Central memory CD8-positive, alpha-beta T cell (primary cell): ENCODE results near the gene TSPEAR.
A peak's percentile ranks its signal among the peaks of the same experiment; 100 is the strongest.

Experiments used
- ATAC-seq: fragments of 150-1000 bp; cut with Tn5 transposase; replicated peaks from 2 replicates; pipeline ENCODE4 v1.10.0; 2022; ENCODE audit warnings: mild to moderate bottlenecking, moderate FRiP score, moderate number of reproducible peaks; ENCODE audit not compliant: poor library complexity, severe bottlenecking; ENCODE audit errors: extremely low read depth
- DNase-seq, 2 donors: peaks; one replicate each; pipeline ENCODE4 v3.0.0; 2021; ENCODE audit warnings: low spot score in 2 of 2
- H3K27ac Mint-ChIP-seq: one replicate; pipeline ENCODE4 v1.8.0; 2022; ENCODE audit warnings: low read depth, mild to moderate bottlenecking, moderate library complexity, mixed read lengths
- H3K27me3 Mint-ChIP-seq: one replicate; pipeline ENCODE4 v1.8.0; 2022; ENCODE audit warnings: mixed read lengths
- H3K36me3 Mint-ChIP-seq: one replicate; pipeline ENCODE4 v1.8.0; 2022; ENCODE audit warnings: mild to moderate bottlenecking, moderate library complexity, mixed read lengths; ENCODE audit not compliant: insufficient read depth
- H3K4me1 Mint-ChIP-seq: one replicate; pipeline ENCODE4 v1.8.0; 2022; ENCODE audit warnings: mixed read lengths
- H3K4me3 Mint-ChIP-seq: one replicate; pipeline ENCODE4 v1.8.0; 2022; ENCODE audit warnings: mild to moderate bottlenecking, moderate library complexity, mixed read lengths
- H3K9me3 Mint-ChIP-seq: one replicate; pipeline ENCODE4 v1.8.0; 2022; ENCODE audit warnings: mixed read lengths

TSPEAR gene

GRCh38 chr21:44626262-44626661 lies 85.1 kb downstream of the TSPEAR start:
- Mint-ChIP-seq H3K36me3 (peaks cover 5% of the 10 kb centered on the region), H3K27me3 (no peaks in the 10 kb centered on the region), H3K27ac (peak overlapping the region; percentile 75), H3K4me3 (peak overlapping the region; percentile 32), H3K4me1 (peaks cover 63% of the 10 kb centered on the region), H3K9me3 (peaks cover 44% of the 10 kb centered on the region)
- ATAC-seq = peak; percentile 94
- DNase-seq = peak in 1 of 2 donors; percentile 41

- no peak for ATAC-seq
- H3K27me3 Mint-ChIP-seq = no peaks in the 10 kb centered on the region
- H3K4me3 Mint-ChIP-seq = peak overlapping the region; percentile 32
- peak overlapping the region; percentile 75 for H3K27ac Mint-ChIP-seq
- H3K36me3 Mint-ChIP-seq = peaks cover 5% of the 10 kb centered on the region
- no peak for DNase-seq
- H3K9me3 Mint-ChIP-seq = peaks cover 41% of the 10 kb centered on the region
- H3K4me1 Mint-ChIP-seq = peaks cover 60% of the 10 kb centered on the region
Measured at GRCh38 chr21:44625756-44626155, 85.6 kb downstream of the TSPEAR start.

DNA sequence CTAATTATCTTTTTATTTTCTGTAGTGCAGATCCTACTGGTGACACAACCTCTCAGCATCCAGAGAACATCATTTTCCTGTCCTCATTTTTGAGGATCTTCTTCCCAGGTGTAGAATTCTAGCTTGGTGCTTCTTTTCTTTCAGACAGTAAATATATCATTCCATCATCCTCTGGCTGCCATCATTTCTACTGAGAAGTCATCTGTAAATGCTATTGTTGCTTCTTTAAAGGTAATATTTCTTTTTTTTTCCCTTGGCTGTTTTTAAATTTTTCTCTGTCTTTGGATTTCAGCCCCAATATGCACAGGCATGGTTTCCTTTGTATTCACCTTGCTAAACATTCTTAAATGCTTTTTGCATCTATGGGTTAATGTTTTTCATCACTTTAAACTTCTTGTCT lies 87.8 kb downstream of the TSPEAR start:
- ATAC-seq (no peak), DNase-seq (no peak)
- Mint-ChIP-seq H3K27ac (no peak overlapping the region), H3K36me3 (peaks cover 10% of the 10 kb centered on the region), H3K27me3 (no peaks in the 10 kb centered on the region), H3K4me1 (peaks cover 66% of the 10 kb centered on the region), H3K9me3 (peaks cover 47% of the 10 kb centered on the region), H3K4me3 (no peak overlapping the region)

DNA sequence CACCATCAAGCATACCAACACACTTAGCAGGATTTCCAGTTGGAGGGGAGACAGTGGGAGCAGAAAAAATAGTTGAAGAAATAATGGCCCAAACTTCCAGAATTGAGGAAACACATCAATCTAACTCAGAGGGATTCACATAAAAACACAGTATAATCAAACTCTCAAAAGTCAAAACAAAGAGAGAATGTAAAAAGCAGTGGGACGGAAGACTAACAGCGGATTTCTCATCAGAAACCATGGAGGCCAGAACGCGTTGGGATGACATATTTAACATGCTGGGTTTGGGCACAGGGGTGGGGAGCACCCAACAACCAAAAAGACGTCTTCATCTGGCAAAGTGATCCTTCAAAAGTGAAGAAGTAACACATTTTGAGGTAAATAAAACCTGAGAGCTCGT lies 91.5 kb downstream of the TSPEAR start:
- H3K4me1 Mint-ChIP-seq = peaks cover 68% of the 10 kb centered on the region
- no peak for ATAC-seq
- H3K4me3 Mint-ChIP-seq = peak overlapping the region; percentile 67
- H3K27ac Mint-ChIP-seq = peak overlapping the region; percentile 95
- H3K27me3 Mint-ChIP-seq = no peaks in the 10 kb centered on the region
- peaks cover 47% of the 10 kb centered on the region for H3K9me3 Mint-ChIP-seq
- DNase-seq = no peak
- peaks cover 10% of the 10 kb centered on the region for H3K36me3 Mint-ChIP-seq

DNA sequence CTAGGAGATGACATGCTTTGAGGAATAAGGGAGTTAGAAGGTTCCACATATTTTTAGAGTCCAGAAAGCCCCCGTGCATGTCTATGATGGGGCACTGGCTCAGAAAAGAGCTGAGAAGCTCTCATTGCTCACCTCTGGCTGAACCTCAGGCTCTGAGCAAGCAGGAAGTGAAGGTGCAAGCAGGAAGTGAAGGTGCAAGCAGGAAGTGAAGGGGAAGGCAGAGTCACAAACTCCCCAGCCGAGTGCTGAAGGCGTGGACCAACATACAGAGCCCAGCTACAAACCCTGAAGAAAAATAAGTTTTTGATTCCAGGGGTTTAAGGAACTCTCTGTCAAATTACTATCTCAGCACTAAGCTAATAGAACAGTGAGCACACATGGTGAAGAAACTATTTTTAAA lies 92.5 kb downstream of the TSPEAR start:
- Mint-ChIP-seq H3K4me1 (peaks cover 64% of the 10 kb centered on the region), H3K27me3 (no peaks in the 10 kb centered on the region), H3K9me3 (peaks cover 39% of the 10 kb centered on the region), H3K36me3 (peaks cover 10% of the 10 kb centered on the region), H3K27ac (peak overlapping the region; percentile 95), H3K4me3 (peak overlapping the region; percentile 67)
- DNase-seq = peak in 1 of 2 donors; percentile 52
- peak; percentile 99 for ATAC-seq

GRCh38 chr21:44618504-44618903 lies 92.9 kb downstream of the TSPEAR start:
- Mint-ChIP-seq H3K4me1 (peaks cover 60% of the 10 kb centered on the region), H3K27ac (peak overlapping the region; percentile 95), H3K27me3 (no peaks in the 10 kb centered on the region), H3K36me3 (peaks cover 9% of the 10 kb centered on the region), H3K9me3 (peaks cover 35% of the 10 kb centered on the region), H3K4me3 (peak overlapping the region; percentile 67)
- ATAC-seq (peak; percentile 29), DNase-seq (no peak)

- peak overlapping the region; percentile 1 for H3K4me3 Mint-ChIP-seq
- no peak for DNase-seq
- no peak for ATAC-seq
- H3K36me3 Mint-ChIP-seq = peaks cover 7% of the 10 kb centered on the region
- peaks cover 63% of the 10 kb centered on the region for H3K4me1 Mint-ChIP-seq
- peaks cover 21% of the 10 kb centered on the region for H3K9me3 Mint-ChIP-seq
- H3K27me3 Mint-ChIP-seq = no peaks in the 10 kb centered on the region
- H3K27ac Mint-ChIP-seq = no peak overlapping the region
Measured at GRCh38 chr21:44617071-44617501, 94.3 kb downstream of the TSPEAR start.

DNA sequence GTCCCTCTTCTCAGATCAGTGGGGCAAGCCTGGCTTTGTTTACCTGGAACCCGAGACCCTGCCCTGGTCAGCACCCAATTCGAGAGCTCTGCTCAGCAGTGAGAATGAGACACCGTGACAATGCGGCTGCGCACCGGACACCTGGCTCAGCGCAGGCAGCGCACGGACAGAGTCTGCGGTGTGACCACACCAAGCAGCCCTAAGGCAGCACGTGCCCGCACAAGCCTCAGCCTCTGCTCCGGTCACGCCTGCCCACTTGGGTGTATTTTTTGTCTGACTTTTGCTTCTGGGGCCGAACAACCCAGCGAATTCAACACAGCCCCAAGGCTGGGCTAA lies 94.8 kb downstream of the TSPEAR start:
- ATAC-seq (no peak), DNase-seq (no peak)
- peaks cover 63% of the 10 kb centered on the region for H3K4me1 Mint-ChIP-seq
- H3K36me3 Mint-ChIP-seq = peaks cover 7% of the 10 kb centered on the region
- peaks cover 21% of the 10 kb centered on the region for H3K9me3 Mint-ChIP-seq
- no peaks in the 10 kb centered on the region for H3K27me3 Mint-ChIP-seq
- no peak overlapping the region for H3K27ac Mint-ChIP-seq
- H3K4me3 Mint-ChIP-seq = peak overlapping the region; percentile 1

DNA sequence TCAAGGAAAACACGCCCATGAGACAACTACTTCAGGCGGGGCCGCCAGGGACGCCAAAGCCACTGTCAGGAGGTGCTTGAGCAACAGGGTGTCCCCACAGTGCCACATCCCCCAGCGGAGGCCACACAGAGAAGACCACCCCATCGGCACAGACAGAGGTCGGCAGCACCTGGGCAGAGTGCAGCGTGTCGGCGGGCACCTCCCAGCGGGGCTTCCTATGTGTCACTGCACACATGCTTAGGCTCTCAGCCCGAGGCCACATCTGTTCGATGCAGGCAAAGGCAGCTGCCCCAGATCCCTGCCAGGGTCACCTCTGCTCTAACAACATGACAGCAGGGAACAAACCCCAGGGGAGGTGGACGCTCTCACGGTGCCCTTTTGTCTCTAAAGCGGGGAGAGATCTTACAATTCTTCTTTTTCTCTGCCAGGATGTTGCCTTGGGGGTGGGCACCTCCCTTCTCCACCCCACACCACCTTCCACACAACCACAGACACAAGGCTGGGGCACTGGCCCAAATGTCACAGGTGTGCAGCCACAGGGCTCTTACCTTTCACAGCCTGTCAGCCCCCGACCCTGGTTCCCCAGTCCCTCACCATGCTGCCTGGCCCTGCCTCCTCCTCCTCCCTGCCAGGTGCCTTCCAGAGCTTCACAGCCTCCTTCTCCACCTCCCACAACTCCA lies 95.3 kb downstream of the TSPEAR start:
- ATAC-seq (no peak), DNase-seq (no peak)
- H3K9me3 Mint-ChIP-seq = peaks cover 26% of the 10 kb centered on the region
- H3K27ac Mint-ChIP-seq = no peak overlapping the region
- peaks cover 63% of the 10 kb centered on the region for H3K4me1 Mint-ChIP-seq
- H3K27me3 Mint-ChIP-seq = no peaks in the 10 kb centered on the region
- H3K4me3 Mint-ChIP-seq = no peak overlapping the region
- H3K36me3 Mint-ChIP-seq = peaks cover 7% of the 10 kb centered on the region

- Mint-ChIP-seq H3K36me3 (peaks cover 7% of the 10 kb centered on the region), H3K9me3 (peaks cover 23% of the 10 kb centered on the region), H3K27ac (no peak overlapping the region), H3K4me3 (no peak overlapping the region), H3K4me1 (peaks cover 58% of the 10 kb centered on the region), H3K27me3 (no peaks in the 10 kb centered on the region)
- DNase-seq (no peak), ATAC-seq (no peak)
Measured at GRCh38 chr21:44615466-44615865, 95.9 kb downstream of the TSPEAR start.

DNA sequence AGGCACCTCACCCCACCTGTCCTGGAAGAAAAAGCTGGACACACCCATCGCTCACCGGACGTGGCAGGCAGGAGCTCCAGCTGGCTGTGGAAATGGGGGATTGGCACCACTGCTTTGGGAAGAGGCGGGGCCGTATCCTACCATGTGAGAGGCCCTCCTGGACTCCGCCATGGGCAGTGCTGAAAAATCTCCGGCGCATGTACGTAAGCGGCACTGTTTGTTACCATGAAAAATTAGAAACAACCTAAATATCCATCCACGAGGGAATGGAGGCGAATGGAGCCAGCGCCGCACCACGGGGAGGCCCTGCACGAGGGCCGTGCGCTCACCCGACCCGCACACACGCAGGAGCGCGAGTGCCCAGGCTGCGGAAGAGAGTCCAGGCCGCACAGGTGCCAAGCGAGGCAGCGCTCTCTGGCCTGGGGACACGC lies 96.4 kb downstream of the TSPEAR start:
- peaks cover 53% of the 10 kb centered on the region for H3K4me1 Mint-ChIP-seq
- H3K27me3 Mint-ChIP-seq = no peaks in the 10 kb centered on the region
- no peak overlapping the region for H3K27ac Mint-ChIP-seq
- ATAC-seq = no peak
- no peak overlapping the region for H3K4me3 Mint-ChIP-seq
- peaks cover 7% of the 10 kb centered on the region for H3K36me3 Mint-ChIP-seq
- DNase-seq = no peak
- peaks cover 20% of the 10 kb centered on the region for H3K9me3 Mint-ChIP-seq

- Mint-ChIP-seq H3K27ac (no peak overlapping the region), H3K9me3 (peaks cover 20% of the 10 kb centered on the region), H3K4me3 (no peak overlapping the region), H3K4me1 (peaks cover 45% of the 10 kb centered on the region), H3K27me3 (no peaks in the 10 kb centered on the region), H3K36me3 (peaks cover 5% of the 10 kb centered on the region)
- no peak for DNase-seq
- ATAC-seq = no peak
Measured at GRCh38 chr21:44614161-44614631, 97.2 kb downstream of the TSPEAR start.

DNA sequence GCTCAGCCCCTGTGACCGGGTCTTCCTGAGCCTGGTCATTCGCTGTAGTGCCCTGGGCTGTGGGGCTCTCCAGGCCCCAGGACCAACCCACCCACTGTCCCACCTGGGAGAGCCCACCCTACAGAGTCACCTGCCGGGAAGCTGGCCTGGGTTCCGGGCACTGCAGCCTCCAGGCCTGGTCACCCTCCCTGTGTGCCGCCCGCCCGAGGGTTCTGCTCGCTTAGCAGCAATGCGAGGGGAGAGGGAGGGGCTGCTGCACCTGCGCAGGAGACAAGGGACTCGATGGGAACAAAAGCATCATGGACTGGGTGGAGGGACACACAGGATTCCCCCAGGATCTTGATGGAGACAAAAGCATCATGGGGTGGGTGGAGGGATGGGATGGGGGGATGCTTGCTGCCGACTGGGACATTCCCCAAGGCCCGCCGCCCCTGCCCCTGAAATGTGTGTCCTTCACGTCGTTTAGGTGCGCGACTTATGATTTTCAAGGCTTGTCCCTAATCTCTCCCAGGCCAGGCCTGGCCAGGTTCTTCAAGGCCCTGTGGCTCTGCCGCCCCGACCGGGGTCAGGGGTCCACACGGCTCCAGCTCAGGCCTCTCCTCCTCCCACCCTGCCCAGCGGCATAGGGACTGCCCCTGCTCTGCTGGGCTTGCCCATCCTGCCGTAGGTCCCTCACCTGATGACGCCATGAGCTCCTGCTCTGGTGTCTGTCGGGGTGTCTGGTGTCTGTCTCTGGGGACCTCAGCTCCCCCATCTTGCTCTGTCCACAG lies 97.8 kb downstream of the TSPEAR start:
- Mint-ChIP-seq H3K36me3 (peaks cover under 1% of the 10 kb centered on the region), H3K27ac (no peak overlapping the region), H3K9me3 (peaks cover 22% of the 10 kb centered on the region), H3K4me1 (peaks cover 39% of the 10 kb centered on the region), H3K4me3 (no peak overlapping the region), H3K27me3 (no peaks in the 10 kb centered on the region)
- ATAC-seq = no peak
- DNase-seq = no peak
